NCI-H2081 treated with DMSO at 0.1 percent for 48 hours (cell line): ENCODE results near the gene ABCA1.
"Not testable (repeated sequence)": the region's sequence is repeated elsewhere in the genome, so short reads cannot be mapped to it uniquely, and the experiment has no call there.

Experiments
- DNase-seq: peaks from one replicate; lab custom pipeline; 2025; lab: John Stamatoyannopoulos, UW

The ABCA1 gene

DNA sequence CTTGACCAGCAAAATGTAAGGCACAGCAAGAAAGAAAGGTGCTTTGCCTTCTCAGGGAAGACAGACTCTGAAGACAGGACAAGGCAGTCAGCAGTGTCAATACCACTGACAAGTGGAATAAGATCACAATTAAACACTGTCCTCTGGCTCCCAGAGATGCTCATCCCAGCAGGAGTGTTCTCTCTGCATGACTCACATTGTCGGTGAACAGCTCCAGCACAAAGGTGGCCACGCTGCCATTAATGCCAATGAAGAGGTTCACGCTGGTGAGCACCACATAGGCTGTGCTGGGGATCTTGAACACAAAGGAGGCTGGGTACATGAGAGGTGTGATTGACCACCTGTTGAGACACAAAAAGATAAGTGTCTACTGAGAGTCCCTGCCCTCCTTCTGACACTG, 132.1 kb downstream of the ABCA1 start:
- DNase-seq: no peak

DNA sequence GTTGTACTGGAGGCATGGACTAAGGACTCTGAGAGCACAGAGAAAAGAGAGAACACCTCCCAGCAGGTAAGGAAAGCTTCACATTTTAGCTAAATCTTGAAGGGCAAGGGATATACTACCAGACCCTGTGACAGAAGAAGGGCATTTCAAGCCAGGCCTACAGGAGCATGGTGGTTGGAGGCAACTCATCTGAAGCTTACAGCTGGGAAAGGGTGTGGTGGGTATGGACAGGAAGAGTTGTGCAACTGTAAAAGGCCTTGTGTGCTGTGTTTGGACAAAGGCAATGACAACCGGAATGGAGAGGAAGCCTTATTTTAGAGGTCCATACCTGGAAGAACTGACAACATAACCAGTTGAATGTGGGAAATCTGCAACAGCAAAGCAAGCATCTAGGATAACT, 132.9 kb downstream of the ABCA1 start:
- DNase-seq: no peak

DNA sequence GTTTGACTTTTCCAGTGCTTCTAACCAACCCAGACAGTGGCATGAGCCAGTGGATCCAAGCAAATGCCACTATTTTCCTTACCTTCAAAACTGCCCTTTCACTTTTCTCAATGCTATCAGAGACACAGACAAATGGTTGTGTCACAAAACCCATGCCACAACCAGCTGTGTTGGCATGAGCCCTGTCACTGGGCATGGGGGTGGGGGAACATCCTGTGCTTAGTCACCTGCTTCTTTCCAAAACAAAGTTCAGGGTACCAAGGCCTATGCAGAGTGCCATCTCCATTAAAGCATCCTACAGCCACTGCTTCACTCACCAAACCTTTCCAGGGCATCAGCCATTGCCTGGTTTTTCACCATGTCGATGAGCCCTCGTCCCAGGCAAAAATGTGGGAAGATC, 133.9 kb downstream of the ABCA1 start:
- DNase-seq: no peak

DNA sequence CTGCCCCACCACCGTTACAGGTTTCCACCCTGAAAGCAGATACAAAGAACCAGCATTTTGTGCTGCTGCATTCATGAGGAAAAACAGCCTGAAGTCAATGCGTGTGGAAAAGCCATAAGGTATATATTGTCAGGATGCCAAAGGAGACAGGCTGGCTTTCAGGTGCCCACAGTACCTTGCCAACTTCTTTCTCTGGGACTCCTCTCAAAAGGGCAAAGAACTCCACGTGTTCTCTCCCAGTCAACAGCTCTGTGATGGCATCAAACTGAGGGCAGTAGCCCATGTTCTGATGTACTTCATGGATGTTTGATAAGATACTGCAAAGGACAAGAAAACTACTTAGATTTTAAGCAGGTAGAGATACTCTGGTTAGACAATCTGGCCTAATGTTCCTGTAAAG, 139.7 kb downstream of the ABCA1 start:
- DNase-seq: no peak

DNA sequence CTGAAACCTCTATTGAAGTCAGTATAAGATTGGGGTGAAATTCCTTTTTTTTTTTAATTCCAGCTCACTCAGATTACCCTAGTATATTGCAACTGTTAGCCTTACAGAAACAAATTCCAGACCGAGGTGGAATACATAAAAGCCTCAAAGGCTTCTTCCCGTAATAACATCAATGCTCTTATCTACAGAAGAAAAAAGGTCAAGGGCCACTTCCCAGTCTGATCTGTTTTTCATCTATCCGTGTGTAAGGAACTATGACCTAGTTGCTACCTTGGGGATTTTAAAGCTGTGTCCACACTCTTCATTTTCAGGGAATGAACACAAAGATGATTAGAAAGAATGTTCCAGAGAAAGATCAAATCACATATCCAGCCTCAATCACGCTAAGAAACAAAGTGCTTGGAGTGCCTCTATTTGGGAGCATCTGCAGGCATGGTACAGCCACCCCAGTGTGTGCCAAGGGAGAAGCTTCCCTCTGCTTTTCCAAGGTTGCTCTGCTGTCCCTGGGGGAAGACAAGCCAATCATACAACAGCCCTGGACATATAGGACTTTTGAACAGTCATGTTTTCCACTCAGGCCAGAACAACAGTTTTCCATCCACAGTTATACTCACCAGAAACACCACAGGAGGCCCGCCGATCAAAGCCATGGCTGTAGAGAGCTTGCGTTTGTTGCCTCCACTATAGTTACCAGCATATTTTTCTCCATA, 140.5 kb downstream of the ABCA1 start:
- DNase-seq: no peak

DNA sequence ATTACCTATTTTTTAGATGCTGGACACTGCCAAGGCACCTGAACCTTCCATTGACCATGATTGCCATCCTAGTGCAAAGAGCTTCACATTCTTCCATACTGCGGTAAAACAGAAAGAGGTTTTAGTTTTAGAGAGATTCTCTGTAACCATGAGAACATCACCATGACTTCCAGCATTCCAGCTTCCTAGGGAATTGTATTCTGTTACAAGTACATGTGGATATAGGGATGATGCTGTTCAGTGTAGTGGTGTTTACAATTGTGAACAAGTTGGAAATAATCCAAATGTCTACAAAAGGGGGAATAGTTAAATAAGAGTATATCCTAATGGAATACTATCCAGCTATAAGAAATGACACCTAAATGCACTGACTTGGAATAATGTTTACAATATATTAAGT, 141.7 kb downstream of the ABCA1 start:
- DNase-seq: no peak

DNA sequence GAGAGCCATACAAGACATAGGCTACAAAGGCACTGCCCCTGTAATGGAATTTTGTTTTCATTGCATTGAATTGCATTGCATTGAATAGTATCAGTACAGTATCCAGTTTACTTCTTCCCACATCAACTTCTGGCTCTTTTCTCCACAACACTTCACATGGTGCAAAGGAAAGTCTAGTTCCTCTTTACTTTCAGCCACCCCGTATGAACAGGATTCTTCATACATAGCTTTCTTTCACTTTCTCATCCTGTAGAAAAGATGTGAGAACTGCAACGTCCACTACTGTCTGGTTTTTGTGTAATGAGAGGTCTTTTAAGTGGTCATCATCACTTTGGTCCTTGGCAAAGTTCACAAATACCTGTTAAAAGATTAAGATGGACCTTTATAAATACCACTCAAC, 143.9 kb downstream of the ABCA1 start:
- DNase-seq: no peak

DNA sequence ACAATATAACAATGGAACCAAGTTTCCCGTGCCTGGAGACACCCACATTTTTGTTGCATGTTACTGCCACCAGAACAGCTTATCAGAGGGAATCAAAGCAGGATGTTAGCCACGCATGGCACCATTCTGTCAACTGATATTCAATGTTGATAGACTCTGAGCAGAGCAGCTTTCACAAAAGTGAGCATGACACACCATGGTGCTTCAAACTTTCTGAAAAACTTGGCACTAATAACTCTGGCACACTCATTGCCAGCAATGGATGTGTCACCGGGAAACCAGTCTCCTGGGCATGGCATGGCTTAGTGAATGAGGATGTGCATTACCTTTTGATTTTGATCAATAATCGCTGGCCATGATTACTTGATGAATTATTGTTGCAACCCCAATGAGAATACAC, 144.4 kb downstream of the ABCA1 start:
- no peak for DNase-seq

DNA sequence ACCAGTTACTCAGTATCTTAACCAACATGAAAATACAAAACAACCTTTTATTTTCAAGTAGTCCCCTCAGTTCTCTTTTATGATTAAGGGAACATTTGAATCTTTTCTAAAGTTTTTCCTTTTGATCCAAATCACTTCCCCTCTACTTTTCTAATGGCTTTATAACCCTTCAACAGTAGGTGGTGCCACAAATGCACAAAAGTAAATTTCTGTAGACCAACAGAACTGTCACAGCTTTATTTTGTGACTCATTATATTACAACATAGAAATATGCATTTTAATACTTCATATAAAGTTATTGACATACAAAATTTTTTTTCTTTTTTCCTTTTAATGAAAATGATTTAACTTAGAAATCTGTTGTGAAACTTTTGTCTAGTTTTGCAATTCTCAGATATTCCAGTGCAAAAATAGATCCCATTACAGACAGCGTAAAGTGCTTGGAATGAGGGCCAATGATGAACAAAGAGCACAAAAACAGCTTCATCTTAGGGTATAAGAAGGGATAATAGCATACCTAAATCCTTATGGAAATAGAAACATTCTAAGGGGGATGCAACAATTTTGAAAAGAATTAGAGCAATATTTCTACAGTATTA, 147.1 kb downstream of the ABCA1 start:
- no peak for DNase-seq

DNA sequence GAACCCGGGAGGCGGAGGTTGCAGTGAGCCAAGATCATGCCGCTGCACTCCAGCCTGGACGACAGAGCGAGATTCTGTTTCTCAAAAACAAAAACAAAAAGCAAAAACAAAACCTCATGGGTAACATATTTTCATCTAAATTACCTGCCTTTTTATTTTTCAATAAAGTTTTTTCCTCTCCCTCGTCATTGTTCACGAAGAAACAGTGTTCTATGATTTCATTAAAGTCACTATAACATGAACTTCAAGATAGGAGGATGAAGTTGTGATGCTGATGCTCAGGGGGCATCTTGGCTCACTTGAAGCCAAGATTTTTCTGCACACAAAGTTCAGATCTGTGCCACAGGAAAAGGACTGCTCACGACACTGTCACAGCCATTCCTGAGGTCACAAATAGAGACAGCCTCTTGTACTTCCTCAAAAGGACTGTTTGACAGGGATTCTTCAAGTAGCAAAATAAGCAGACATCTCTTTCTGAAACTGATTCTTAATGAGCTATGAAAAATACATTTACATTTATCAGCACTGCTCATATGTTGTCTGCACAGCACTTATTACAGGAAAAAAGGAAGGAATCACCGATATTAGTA, 147.9 kb downstream of the ABCA1 start:
- DNase-seq: no peak

DNA sequence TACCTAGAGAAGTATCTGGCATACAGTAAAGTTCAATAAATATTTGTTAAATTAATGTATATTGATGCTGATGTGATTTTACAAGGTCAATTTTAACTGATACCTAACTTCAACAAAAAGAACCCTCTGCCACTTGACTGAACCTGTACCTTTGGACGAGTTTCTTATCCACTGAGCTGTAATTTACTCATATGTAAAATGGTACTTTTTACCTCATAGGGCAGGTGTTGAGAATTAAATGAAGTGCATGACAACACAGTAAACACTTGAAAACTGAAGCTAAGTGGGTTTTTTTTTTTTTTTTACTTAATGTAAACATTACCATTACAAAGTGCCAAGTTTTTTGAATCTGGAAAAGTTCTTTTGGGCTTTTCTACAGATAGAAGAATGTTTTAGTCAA, 148.6 kb downstream of the ABCA1 start:
- DNase-seq: no peak

DNA sequence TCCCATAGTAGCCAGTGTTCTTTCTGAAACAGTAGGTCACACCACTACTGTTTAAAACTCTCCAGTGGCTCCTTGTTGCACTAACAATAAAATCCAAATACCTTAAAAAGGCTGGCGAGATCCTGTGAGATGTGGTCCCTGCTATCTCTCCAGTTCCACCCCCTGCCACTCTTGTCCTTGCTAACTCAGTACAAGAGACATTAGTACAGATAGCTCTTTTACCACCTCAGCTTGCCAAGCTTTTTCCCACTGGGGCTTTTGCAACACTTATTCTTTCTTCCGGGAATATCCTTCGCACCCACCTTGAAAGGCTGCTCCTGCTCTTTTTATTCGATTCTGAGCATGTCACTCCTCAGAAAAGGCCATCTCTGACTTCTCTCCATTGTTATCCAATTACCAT, 149.2 kb downstream of the ABCA1 start:
- no peak for DNase-seq

DNA sequence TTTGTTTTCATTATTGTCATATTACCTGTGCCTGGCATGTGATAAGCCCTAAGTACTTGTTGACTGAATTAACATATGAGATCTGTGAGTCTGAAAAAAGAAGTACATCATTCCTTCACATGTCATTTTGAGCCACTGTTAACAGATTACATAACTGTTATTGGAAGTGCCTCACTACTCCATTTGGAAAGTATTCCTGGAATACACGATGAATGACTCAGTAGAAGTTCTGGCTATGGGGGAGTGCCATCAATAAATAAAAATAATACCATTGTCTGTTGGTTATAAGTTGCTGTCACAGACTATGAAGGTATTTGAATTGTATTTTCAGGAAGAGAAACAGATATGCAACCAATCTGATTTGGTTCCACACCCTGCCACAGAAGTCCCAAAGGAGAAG, 151.2 kb downstream of the ABCA1 start:
- no peak for DNase-seq

DNA sequence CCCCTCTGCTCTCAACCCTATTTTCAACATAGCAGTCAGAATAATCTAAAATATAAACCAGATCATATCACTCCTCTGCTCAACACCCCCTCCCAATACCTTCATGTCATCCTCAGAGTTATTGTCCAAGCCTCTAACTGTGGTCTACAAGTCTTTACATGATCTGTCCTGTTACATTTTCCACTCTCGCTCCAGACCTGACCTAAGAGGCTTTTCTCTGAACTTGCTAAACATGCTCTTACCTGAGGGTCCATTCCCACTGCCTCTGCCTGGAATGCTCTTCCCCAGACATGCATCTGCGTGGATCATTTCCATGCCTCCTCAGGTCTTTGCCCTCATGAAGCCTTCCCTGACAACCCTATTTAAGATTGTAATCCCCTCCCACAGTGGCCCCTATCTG, 152.0 kb downstream of the ABCA1 start:
- DNase-seq: no peak

DNA sequence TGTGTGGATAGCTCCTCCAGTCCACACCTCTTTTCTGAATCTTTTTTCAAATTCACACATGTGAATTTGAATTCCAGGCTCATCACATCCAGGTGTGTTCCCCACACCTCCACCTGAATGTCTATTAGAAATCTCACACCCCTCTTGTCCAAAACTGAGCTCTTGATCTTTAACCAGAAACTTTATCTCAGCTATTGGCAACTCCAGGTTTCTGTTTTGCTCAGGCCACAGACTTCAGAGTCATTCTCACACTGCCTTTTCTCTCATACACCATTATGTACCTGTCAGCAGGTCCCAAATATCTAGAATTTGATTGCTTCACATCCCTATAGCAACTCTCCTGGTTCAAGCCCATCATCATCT, 152.4 kb downstream of the ABCA1 start:
- no peak for DNase-seq

DNA sequence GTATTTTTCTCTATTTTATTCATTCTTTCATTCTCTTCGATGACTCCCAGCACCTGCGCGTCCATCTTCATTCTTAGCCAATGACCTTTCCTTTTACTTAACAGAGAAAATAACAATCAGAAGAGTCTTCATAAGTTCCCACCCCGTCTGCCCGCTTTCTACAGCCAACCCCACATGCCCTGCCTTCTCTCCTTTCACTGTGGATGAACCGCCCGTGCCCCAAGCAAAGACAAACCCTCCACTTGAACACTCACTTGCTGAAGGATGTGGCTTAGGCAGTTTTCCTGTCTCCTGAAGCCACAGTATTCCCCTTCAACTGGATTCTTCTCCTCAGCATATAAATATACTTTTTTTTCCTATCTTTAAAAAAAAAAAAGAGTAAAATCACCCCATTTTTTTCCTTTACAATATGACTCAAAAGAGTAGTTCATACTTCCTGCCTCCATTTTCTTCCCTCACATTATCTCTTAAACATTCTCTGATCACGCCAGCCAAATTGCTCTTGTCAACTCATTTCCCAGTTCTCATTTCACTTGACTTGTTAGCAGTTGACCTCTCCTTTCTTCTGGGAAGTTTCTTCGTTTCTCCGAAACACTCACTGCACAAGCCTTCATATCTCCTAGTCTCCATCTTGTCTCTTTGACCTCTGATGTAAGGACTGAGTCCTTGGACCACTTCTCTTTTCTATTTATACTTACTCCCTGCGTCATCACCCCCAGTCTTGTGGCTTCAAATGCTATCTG, 153.0 kb downstream of the ABCA1 start:
- no peak for DNase-seq

DNA sequence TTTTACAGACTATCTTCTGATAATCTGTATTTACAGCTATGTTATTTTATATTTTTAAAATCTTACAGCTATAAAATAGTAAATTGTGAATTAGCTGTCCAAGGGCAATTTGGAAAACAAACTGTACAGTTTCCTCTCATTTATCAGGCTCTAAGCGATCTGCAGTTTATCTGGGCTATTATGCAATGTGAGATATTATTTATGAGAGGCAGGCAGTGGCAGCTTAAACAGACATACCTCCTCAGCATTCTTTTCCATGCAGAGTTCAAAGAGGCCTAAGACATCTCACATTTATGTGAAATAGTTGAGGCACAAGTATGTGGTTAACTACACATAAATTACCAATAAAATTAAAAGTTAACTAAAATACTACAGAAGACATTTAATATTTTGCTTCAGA, 153.8 kb downstream of the ABCA1 start:
- no peak for DNase-seq

DNA sequence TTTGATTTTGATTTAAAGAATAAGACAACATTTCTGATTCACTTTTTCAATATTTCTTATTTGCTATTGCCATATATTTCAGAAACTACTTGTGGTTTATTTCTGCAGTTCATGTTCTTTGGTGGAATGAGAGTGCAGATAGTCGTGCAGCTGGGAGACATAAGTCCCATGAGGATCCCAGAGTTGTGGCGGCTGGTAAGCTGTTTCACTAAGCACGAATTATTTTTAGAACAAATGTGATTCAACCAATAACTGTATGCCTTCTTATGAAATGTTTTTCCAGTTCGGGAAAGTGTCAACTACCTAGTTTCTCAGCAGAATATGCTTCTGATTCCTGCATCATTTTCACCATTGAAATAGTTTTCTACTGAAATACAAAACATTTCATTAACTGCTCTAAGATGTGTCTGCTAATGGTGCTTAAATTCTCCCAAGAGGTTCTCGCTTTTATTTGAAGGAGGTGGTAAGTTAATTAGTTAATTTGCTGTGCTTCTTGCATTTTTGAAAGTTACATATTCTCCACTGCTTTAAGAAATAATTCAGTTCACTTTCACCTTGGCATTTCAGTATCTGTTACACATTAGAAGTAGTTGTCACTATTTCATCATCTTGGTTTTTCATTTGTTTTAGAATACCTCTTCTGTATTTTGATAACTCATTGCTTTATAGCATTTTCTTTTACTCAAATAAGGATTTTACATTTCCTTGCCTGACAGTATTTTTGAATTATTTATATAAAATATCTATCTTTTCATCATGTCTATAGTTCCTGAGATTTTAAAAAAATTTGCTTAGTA, 155.0 kb downstream of the ABCA1 start:
- DNase-seq: no peak

DNA sequence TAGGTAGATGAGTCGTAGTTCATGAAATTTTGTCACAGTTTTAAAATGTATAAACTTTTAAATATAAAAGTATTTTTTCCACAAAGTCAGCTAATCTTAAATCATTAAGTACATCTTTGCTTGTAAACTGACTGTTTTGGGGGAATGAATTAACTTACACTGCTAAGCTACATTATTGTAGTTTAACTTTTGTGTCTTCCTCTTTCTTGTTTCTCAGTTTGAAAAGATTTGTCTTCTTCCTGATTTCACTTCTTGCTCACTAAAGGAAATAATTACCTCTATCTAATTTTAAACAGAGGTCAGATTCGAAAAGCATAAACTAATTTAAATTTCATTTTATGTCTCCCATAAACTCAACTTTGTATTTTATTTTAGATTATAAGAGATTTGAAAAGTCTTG, 158.3 kb downstream of the ABCA1 start:
- no peak for DNase-seq

DNA sequence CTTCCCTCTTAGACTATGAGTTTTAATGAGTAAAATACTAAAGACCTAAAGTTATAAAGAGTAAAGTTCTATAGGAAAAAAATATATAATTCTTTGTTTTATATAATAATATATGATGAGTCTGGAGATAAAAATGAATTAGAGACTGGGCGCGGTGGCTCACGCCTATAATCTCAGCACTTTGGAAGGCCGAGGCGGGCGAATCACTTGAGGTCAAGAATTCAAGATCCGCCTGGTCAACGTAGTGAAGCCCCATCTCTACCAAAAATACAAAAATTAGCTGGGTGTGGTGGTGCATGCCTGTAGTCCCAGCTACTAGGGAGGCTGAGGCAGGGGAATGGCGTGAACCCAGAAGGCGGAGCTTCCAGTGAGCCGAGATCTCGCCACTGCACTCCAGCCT, 158.9 kb downstream of the ABCA1 start:
- DNase-seq: not testable (repeated sequence)

DNA sequence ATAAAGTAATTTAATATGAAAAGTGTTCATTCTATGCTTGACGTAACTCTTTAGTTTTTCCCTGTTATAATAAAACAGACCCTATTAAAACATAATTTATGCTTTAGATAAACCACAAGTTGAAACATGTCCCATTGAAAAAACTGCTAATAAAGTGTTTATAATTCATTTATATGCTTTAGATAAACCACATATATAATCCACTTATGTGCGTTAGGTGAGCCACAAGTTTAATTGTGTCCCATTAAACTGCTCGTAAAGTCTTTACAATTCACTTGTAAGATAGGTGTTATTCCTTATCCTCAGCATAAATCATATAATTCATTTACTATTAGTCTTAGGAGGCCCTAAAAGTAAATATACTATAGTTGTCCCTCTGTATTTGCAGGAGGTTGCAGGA, 160.4 kb downstream of the ABCA1 start:
- DNase-seq: no peak

DNA sequence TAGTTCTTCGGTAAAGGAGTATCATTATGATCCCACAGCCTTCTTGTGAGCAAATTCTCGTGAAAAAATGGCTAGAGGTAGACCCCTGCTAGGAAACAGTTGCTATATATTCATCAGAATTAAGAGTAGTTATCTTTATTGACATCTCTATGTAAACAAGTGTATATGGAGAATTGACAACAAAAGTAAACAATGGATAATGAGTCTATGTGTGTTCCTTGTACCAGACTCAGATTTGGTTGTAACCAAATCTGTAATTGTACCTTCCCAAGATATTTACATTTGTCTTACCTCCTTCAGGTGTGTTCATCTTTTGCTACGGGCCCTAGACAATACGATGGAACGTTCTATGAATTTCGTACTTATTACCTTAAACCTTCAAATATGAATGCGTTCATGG, 161.9 kb downstream of the ABCA1 start:
- no peak for DNase-seq
